B cell (primary cell): ENCODE data around the gene GAMT.

Experiments used
- EZH2 ChIP-seq: IDR thresholded peaks from 2 replicates; pipeline ENCODE4 v1.6.1; 2012; ENCODE audit warnings: borderline replicate concordance, low read depth, mild to moderate bottlenecking, moderate library complexity, low read length; ENCODE audit not compliant: insufficient read depth, poor library complexity, severe bottlenecking
- TF ChIP-seq, protein P1 (sequence below): fragments of 200-600 bp; IDR thresholded peaks from one replicate; pipeline ENCODE4 v1.8.0; 2022; ENCODE audit warnings: antibody characterized with exemption, mild to moderate bottlenecking

- TF ChIP-seq, protein P1, sequence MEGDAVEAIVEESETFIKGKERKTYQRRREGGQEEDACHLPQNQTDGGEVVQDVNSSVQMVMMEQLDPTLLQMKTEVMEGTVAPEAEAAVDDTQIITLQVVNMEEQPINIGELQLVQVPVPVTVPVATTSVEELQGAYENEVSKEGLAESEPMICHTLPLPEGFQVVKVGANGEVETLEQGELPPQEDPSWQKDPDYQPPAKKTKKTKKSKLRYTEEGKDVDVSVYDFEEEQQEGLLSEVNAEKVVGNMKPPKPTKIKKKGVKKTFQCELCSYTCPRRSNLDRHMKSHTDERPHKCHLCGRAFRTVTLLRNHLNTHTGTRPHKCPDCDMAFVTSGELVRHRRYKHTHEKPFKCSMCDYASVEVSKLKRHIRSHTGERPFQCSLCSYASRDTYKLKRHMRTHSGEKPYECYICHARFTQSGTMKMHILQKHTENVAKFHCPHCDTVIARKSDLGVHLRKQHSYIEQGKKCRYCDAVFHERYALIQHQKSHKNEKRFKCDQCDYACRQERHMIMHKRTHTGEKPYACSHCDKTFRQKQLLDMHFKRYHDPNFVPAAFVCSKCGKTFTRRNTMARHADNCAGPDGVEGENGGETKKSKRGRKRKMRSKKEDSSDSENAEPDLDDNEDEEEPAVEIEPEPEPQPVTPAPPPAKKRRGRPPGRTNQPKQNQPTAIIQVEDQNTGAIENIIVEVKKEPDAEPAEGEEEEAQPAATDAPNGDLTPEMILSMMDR: no peak
- no peak for TF ChIP-seq EZH2
Observed at GRCh38 chr19:1412323-1412923, 11.1 kb upstream of the GAMT start.
